GM15510 (cell line): ENCODE measurements around the gene KRTAP10-7.

Experiments used
- POLR2A ChIP-seq: IDR thresholded peaks from 3 replicates; pipeline ENCODE4 v1.6.1; 2011; ENCODE audit warnings: borderline replicate concordance; ENCODE audit not compliant: insufficient read length; ENCODE audit errors: extremely low read depth

KRTAP10-7 gene

DNA sequence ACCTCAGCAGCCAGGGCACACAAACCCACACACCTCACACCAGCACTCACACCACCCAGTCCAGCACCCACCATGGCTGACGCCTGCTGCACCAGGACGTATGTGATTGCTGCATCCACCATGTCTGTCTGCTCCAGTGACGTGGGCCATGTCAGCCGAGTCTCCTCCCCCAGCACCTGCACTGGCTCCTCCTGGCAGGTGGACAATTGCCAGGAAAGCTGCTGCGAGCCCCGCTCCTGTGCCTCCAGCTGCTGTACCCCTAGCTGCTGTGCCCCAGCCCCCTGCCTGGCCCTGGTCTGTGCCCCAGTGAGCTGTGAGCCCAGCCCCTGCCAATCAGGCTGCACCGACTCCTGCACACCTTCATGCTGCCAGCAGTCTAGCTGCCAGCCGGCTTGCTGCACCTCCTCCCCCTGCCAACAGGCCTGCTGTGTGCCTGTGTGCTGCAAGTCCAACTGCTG, 11.7 kb downstream of the KRTAP10-7 start, which contains the start of gene KRTAP10-8:
Gene KRTAP10-8 (plus strand): TSS at position 51 of the 458 bp plus-strand sequence. CDS start 22 bp downstream, at position 73.
- no peak for TF ChIP-seq POLR2A

DNA sequence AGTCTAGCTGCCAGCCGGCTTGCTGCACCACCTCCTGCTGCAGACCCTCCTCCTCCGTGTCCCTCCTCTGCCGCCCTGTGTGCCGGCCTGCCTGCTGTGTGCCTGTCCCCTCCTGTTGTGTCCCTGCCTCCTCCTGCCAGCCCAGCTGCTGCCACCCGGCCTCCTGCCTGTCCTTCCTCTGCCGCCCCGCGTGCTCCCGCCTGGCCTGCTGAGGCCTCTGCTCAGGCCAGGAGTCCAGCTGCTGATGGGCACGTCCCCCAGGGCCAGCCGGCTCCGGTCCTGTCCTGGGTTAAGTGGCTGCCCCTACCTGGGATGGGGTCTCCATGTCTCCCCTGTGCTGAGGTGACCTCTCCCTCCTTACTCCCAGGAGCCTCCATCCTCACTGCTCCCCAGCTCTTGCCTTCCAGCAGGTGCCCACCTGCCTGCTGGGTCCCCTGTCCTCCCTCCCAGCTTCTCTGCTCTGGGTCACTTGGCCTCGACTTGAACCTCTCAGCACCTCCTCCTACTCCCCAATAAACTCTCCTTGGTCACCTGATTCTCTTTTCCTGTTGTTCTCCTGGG, 12.4 kb downstream of the KRTAP10-7 start:
- no peak for TF ChIP-seq POLR2A

- TF ChIP-seq POLR2A: no peak
Measured at GRCh38 chr21:44613386-44614155, 13.2 kb downstream of the KRTAP10-7 start.

GRCh38 chr21:44614161-44614631, 13.8 kb downstream of the KRTAP10-7 start:
- no peak for TF ChIP-seq POLR2A

- TF ChIP-seq POLR2A: no peak
Measured at GRCh38 chr21:44614961-44615391, 14.6 kb downstream of the KRTAP10-7 start.

DNA sequence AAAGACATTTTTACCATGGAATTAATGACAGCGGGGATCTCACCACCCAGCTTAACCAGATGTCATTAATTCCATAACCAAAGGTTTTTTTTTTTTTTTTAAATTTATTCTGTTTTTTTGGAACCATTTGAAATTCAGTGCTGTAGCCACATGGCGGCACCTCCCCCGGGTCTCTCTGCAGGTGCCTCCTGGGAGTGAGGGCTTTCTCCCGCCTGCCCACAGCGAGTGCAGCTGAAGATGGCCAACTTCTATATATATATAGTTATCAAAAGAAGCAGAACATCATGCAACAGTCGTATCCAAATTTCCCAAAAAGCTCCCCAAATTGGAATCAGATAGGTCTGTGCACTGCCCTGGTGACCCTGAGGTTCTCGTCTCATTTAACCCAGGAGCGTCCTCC, 15.1 kb downstream of the KRTAP10-7 start:
- TF ChIP-seq POLR2A: no peak

DNA sequence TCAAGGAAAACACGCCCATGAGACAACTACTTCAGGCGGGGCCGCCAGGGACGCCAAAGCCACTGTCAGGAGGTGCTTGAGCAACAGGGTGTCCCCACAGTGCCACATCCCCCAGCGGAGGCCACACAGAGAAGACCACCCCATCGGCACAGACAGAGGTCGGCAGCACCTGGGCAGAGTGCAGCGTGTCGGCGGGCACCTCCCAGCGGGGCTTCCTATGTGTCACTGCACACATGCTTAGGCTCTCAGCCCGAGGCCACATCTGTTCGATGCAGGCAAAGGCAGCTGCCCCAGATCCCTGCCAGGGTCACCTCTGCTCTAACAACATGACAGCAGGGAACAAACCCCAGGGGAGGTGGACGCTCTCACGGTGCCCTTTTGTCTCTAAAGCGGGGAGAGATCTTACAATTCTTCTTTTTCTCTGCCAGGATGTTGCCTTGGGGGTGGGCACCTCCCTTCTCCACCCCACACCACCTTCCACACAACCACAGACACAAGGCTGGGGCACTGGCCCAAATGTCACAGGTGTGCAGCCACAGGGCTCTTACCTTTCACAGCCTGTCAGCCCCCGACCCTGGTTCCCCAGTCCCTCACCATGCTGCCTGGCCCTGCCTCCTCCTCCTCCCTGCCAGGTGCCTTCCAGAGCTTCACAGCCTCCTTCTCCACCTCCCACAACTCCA, 15.7 kb downstream of the KRTAP10-7 start:
- TF ChIP-seq POLR2A: no peak

DNA sequence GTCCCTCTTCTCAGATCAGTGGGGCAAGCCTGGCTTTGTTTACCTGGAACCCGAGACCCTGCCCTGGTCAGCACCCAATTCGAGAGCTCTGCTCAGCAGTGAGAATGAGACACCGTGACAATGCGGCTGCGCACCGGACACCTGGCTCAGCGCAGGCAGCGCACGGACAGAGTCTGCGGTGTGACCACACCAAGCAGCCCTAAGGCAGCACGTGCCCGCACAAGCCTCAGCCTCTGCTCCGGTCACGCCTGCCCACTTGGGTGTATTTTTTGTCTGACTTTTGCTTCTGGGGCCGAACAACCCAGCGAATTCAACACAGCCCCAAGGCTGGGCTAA, 16.2 kb downstream of the KRTAP10-7 start:
- TF ChIP-seq POLR2A: no peak

DNA sequence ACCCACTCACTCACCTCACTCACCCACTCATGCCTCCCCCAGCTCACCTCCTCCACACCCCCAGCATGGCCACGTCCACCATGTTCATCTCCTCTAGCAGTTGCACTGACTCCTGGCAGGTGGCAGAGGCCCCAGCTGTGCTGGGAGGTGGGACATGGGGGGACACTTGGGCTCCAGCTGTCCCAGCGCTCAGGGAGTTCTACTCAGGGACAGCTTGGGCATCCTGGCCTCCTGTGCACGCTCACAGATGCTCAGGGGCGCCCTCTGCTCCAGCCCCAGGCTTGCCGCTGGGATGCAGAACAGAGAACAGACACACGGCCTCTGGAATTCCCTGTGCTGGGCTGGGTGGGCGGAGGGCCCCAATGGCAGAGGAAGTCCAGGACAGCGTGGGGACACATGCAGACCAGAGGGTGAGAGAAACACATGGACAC, 16.7 kb downstream of the KRTAP10-7 start:
- TF ChIP-seq POLR2A: no peak

- TF ChIP-seq POLR2A: no peak
Measured at GRCh38 chr21:44618504-44618903, 18.1 kb downstream of the KRTAP10-7 start.

GRCh38 chr21:44618909-44619308, 18.5 kb downstream of the KRTAP10-7 start:
- TF ChIP-seq POLR2A: no peak

DNA sequence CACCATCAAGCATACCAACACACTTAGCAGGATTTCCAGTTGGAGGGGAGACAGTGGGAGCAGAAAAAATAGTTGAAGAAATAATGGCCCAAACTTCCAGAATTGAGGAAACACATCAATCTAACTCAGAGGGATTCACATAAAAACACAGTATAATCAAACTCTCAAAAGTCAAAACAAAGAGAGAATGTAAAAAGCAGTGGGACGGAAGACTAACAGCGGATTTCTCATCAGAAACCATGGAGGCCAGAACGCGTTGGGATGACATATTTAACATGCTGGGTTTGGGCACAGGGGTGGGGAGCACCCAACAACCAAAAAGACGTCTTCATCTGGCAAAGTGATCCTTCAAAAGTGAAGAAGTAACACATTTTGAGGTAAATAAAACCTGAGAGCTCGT, 19.5 kb downstream of the KRTAP10-7 start:
- no peak for TF ChIP-seq POLR2A

DNA sequence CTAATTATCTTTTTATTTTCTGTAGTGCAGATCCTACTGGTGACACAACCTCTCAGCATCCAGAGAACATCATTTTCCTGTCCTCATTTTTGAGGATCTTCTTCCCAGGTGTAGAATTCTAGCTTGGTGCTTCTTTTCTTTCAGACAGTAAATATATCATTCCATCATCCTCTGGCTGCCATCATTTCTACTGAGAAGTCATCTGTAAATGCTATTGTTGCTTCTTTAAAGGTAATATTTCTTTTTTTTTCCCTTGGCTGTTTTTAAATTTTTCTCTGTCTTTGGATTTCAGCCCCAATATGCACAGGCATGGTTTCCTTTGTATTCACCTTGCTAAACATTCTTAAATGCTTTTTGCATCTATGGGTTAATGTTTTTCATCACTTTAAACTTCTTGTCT, 23.2 kb downstream of the KRTAP10-7 start:
- TF ChIP-seq POLR2A: no peak

DNA sequence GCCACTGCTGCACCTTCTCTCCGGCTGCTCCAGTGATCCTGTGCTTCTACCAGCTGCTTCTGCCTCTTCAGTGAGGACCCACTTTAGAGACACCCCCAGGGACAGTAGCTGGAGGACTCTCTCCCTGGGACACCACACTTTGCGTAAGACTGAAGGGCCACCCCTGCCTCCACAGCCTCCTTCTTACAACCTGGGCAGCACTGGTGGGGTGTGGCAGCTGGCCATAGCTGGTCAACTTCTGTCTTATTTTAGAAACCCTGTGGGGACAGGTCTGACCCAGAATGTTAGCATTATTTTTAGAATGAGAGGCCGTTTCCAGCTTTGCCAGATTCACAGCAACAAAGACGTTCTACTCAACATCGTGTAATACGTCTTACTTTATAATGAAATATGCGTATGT, 25.4 kb downstream of the KRTAP10-7 start:
- TF ChIP-seq POLR2A: no peak

- TF ChIP-seq POLR2A: no peak
Measured at GRCh38 chr21:44626262-44626661, 25.9 kb downstream of the KRTAP10-7 start.
